Endothelial cell of umbilical vein (primary cell): ENCODE data around the gene HBP1. TPM values are rescaled to one million over a fixed set of nuclear protein-coding genes. Genes with fewer than 3 reads are reported as not detected.

ENCODE experiments used
- BruUV-seq: library from RNA; stranded (reverse); fragments of 400-500 nt; replicated peaks from 2 replicates; lab custom pipeline; 2021; lab: Mats Ljungman, UMichigan
- CTCF ChIA-PET: fragments of 300-600, 350-600 bp; sonication (Branson Sonifier 250); formaldehyde crosslinking; loops from one replicate; lab custom pipeline; 2021; ENCODE audit warnings: antibody characterized with exemption, inconsistent platforms; lab: Charles Lee
- POLR2A ChIA-PET: fragments of 300-600, 350-600 bp; sonication (Branson Sonifier 250); formaldehyde crosslinking; loops from one replicate; lab custom pipeline; 2021; ENCODE audit warnings: antibody characterized with exemption, inconsistent platforms; lab: Charles Lee
- DNase-seq: peaks from one replicate; pipeline ENCODE4 v3.0.0-alpha.2; 2011; ENCODE audit warnings: low read depth, low spot score
- FAIRE-seq: peaks from 2 replicates; lab custom pipeline; 2011; peaks lifted over from hg19 to GRCh38; lab: Jason Lieb, UNC
- H2AFZ ChIP-seq: 2 replicates; pipeline ENCODE4 v1.6.0; 2012; ENCODE audit warnings: low read depth, low read length, control low read depth, inconsistent platforms
- H3K27ac ChIP-seq: 2 replicates; pipeline ENCODE4 v1.5.1; 2011; ENCODE audit warnings: low read depth, mild to moderate bottlenecking, control low read depth, low read length, moderate library complexity; ENCODE audit not compliant: insufficient read depth
- H3K27me3 ChIP-seq, 2 experiments: 2 replicates each; pipeline versions ENCODE4 v1.6.0 to v1.6.1; 2011; ENCODE audit warnings: low read length in 2 of 2, mixed read lengths in 1 of 2; ENCODE audit not compliant: control insufficient read depth in 2 of 2, insufficient read depth in 2 of 2
- H3K36me3 ChIP-seq, 2 experiments: 2 replicates in 1 of 2; 3 replicates in 1 of 2; pipeline ENCODE4 v1.5.1; 2011; ENCODE audit warnings: low read length in 2 of 2, mild to moderate bottlenecking in 1 of 2, moderate library complexity in 1 of 2; ENCODE audit not compliant: control insufficient read depth in 2 of 2, insufficient read depth in 2 of 2; ENCODE audit errors: extremely low read depth in 1 of 2
- H3K4me1 ChIP-seq: 3 replicates; pipeline ENCODE4 v1.5.1; 2011; ENCODE audit warnings: mild to moderate bottlenecking, low read length; ENCODE audit not compliant: control insufficient read depth, insufficient read depth; ENCODE audit errors: extremely low read depth
- H3K4me2 ChIP-seq: 2 replicates; pipeline ENCODE4 v1.6.1; 2011; ENCODE audit warnings: low read length, control low read depth, mixed read lengths; ENCODE audit not compliant: insufficient read depth
- H3K4me3 ChIP-seq, 3 experiments: fragments of 200-600 bp in 1 of 3; sonication (generic), shearing (Covaris generic) in 1 of 3; replicated peaks in 1 of 3; 2 replicates each; pipeline ENCODE4 v1.5.1; 2011 to 2016; ENCODE audit warnings: control low read depth in 3 of 3, low read length in 3 of 3, mild to moderate bottlenecking in 2 of 3, inconsistent platforms in 1 of 3, low read depth in 1 of 3, moderate library complexity in 1 of 3; ENCODE audit not compliant: insufficient read depth in 1 of 3
- H3K79me2 ChIP-seq: 2 replicates; pipeline ENCODE4 v1.6.0; 2012; ENCODE audit warnings: low read length, inconsistent platforms; ENCODE audit not compliant: control insufficient read depth, insufficient read depth
- H3K9ac ChIP-seq: replicated peaks from 2 replicates; pipeline ENCODE3; 2011; ENCODE audit warnings: low read length, control low read depth; ENCODE audit not compliant: insufficient read depth; ENCODE audit errors: extremely low read depth
- H3K9me1 ChIP-seq: replicated peaks from 3 replicates; pipeline ENCODE4 v1.6.0; 2011; ENCODE audit warnings: mild to moderate bottlenecking, low read length; ENCODE audit not compliant: control insufficient read depth, insufficient read depth; ENCODE audit errors: extremely low read depth
- H3K9me3 ChIP-seq: replicated peaks from 2 replicates; pipeline ENCODE4 v1.5.1; 2012; ENCODE audit warnings: low read length, inconsistent platforms; ENCODE audit not compliant: control insufficient read depth, insufficient read depth
- H4K20me1 ChIP-seq: replicated peaks from 2 replicates; pipeline ENCODE3; 2011; ENCODE audit warnings: mild to moderate bottlenecking, low read length; ENCODE audit not compliant: control insufficient read depth, insufficient read depth; ENCODE audit errors: extremely low read depth
- CTCF ChIP-seq, 2 donors: IDR thresholded peaks; 1 replicate in 1 of 2; 2 replicates in 1 of 2; pipeline ENCODE4 v1.5.1; 2011; ENCODE audit warnings: low read length in 2 of 2, mild to moderate bottlenecking in 2 of 2, moderate library complexity in 2 of 2, control low read depth in 1 of 2, inconsistent platforms in 1 of 2, low read depth in 1 of 2; ENCODE audit not compliant: insufficient read depth in 1 of 2; ENCODE audit errors: extremely low read depth in 1 of 2
- EZH2 ChIP-seq: IDR thresholded peaks from 2 replicates; pipeline ENCODE4 v1.6.1; 2012; ENCODE audit warnings: borderline replicate concordance, low read depth, mild to moderate bottlenecking, moderate library complexity, low read length, inconsistent platforms; ENCODE audit not compliant: severe bottlenecking
- FOS ChIP-seq: IDR thresholded peaks from 2 replicates; pipeline ENCODE4 v1.6.1; 2011; ENCODE audit warnings: mild to moderate bottlenecking, low read length, moderate library complexity, borderline replicate concordance; ENCODE audit not compliant: insufficient read depth
- GATA2 ChIP-seq: IDR thresholded peaks from 2 replicates; pipeline ENCODE4 v1.7.0; 2011; ENCODE audit warnings: low read depth, mild to moderate bottlenecking, moderate library complexity, mixed read lengths, low read length; ENCODE audit not compliant: insufficient read length, insufficient read depth
- JUN ChIP-seq: IDR thresholded peaks from 2 replicates; pipeline ENCODE4 v1.6.1; 2011; ENCODE audit warnings: borderline replicate concordance, low read depth; ENCODE audit not compliant: insufficient read length, insufficient read depth
- MAX ChIP-seq: IDR thresholded peaks from 2 replicates; pipeline ENCODE4 v1.6.1; 2011; ENCODE audit not compliant: insufficient read depth, insufficient read length
- MYC ChIP-seq: IDR thresholded peaks from one replicate; pipeline ENCODE4 v1.6.1; 2011; ENCODE audit warnings: mild to moderate bottlenecking, low read depth, low read length
- POLR2A ChIP-seq: IDR thresholded peaks from 2 replicates; pipeline ENCODE4 v1.6.1; 2012; ENCODE audit warnings: low read depth, mild to moderate bottlenecking, control low read depth, low read length
- POLR2AphosphoS5 ChIP-seq: IDR thresholded peaks from 2 replicates; pipeline ENCODE4 v1.6.1; 2012; ENCODE audit warnings: low read depth, mild to moderate bottlenecking, control low read depth, low read length, moderate library complexity; ENCODE audit not compliant: insufficient read depth
- dilution Hi-C: fragments of 300-500 bp; cut with MboI; formaldehyde crosslinking; loops from one replicate; pipeline ENCODE4 v1.15.0; 2019; ENCODE audit warnings: low sequenced_read_pairs; ENCODE audit not compliant: extremely low pct_ligation_motif_present
- intact Hi-C: fragments of 100-400 bp; cut with micrococcal nuclease; formaldehyde crosslinking; loops from one replicate; pipeline ENCODE4 v1.10.0; 2022
- polyA plus RNA-seq, 4 experiments: library from polyadenylated mRNA; depleted of rRNA in 3 of 4; stranded (reverse) in 3 of 4; unstranded in 1 of 4; fragments of >200 nt; gene quantifications; 2 replicates each; pipeline versions ENCODE4 v1.2.1 to v1.2.3, GENCODE V29; 2011 to 2012; ENCODE audit warnings: missing spikeins in 1 of 4
- total RNA-seq: library from RNA; stranded (reverse); gene quantifications from 2 replicates; pipeline ENCODE4 v1.2.3, GENCODE V29; 2021

Gene HBP1
- total and polyA plus RNA-seq, 2 donors (not counting 3 experiments of a cell fraction or from before 2014, with no cell fraction given): 49.6 to 63.4 TPM

- Histone ChIP-seq H3K79me2 (no peaks in the 10 kb centered on the region), H3K4me3 (no peak overlapping the region), H3K27ac (peak overlapping the region; percentile 65), H4K20me1 (no peaks in the 10 kb centered on the region), H3K4me2 (peak overlapping the region; percentile 70), H3K9me3 (no peaks in the 10 kb centered on the region), H3K9ac (no peak overlapping the region), H3K9me1 (no peaks in the 10 kb centered on the region), H3K27me3 (no peaks in the 10 kb centered on the region), H3K4me1 (peaks cover 20% of the 10 kb centered on the region), H2AFZ (no peak overlapping the region), H3K36me3 (peaks cover 0 to 2% of the 10 kb centered on the region in 2 experiments)
- FAIRE-seq (no peak), DNase-seq (peak; percentile 51)
- ChIA-PET POLR2A (interaction anchor here (0.7 kb wide), 1 partner anchor 80 kb away, joined by 3 read pairs; no protein-coding TSS in a partner anchor), CTCF (interaction anchor here (0.6 to 1.4 kb wide), 4 partner anchors 36 to 645 kb away, joined by 3 to 5 read pairs (median 4); no protein-coding TSS in a partner anchor)
- intact Hi-C loops: no loop called here
- dilution Hi-C loops: no loop called here
- TF ChIP-seq CTCF (IDR thresholded peaks at IDR 0.05; ENCODE audit: extremely low read depth in 1 of 2, insufficient read depth in 1 of 2, low read depth in 1 of 2, low read length in 2 of 2) (no peak), MYC (no peak), POLR2A (no peak), GATA2 (peak; percentile 79), MAX (no peak), FOS (peak; percentile 91), EZH2 (no peak), POLR2AphosphoS5 (no peak), JUN (peak; percentile 81)
- no TSS peak for BruUV-seq
These were observed 61.5 kb downstream of the HBP1 start for GRCh38 chr7:107230334-107230733.
